ENCODE results near the gene NT5C1A.

The NT5C1A gene

DNA sequence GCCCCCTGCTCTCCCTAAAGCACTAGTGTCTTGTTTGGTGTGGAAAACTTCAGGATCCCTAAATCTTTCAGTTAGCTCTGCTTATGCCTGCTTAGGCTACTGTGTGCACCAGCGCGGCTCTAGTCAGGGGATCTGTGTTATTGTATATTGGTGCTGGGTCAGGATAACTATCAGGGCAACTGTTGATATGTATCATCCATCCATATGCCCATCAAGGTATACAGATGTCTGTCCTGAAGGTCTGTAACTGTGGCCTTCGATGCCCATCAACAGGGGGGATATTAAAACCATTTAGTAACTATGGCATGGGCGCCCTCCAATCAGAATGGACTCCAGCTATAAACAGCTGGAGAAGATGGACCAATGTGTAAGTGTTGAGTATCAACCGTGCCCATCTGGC lies 12.4 kb downstream of the NT5C1A start:
- no peak overlapping the region for H3K4me3 ChIP-seq (ENCODE audit: low read length)
- no peak for TF ChIP-seq ZNF274 (IDR thresholded peaks at IDR 0.05; ENCODE audit: low read depth, low read length)

DNA sequence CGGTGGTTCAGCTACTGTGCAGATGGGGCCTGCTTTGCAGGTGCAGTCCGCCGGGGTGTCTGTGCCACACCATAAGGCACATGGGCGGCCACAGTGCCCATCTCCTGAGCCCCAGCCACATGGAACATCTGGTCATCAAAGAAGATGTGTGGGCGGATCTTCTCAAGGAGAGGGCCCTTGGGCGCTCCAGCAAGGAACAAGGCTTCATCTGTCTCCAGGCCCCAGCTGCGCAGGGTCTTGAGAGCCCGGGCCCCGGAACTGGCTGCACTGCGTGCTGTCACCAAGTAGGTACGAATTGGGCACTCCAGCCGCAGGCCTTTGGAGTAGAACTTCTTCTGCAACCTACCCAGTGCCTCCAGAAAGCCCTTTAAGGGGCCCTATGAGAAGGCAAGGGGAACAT lies 12.8 kb downstream of the NT5C1A start:
- no peak overlapping the region for H3K4me3 ChIP-seq (ENCODE audit: low read length)
- no peak for TF ChIP-seq ZNF274 (IDR thresholded peaks at IDR 0.05; ENCODE audit: low read depth, low read length)

DNA sequence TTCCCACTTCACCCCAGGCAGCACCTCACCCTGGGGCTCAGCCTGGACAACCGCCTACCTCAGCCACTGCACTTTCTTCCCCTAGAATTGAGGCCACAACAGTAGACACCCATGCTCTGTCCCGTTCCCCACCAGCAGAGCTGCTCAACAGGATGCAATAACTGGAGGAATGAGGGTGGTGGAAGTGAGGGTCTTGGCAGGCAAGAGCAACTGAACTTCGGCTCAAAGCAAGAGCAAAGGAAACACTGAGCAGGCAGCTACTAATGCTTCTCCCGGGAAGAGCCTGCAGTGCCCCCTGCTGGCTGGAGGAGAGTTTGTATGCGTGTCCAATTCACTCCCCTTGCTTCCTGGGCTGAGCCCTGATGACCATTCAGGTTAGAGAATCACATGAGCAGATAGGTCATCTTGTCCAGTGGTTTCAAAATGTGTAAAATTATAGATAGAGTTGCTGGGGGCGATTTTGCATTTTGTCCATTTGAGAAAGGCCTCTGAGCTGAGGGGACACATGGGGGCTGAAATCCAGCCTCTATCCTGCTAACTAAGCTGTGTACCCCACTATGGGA lies 13.9 kb downstream of the NT5C1A start:
- TF ChIP-seq ZNF274 (IDR thresholded peaks at IDR 0.05; ENCODE audit: low read depth, low read length): no peak
- no peak overlapping the region for H3K4me3 ChIP-seq (ENCODE audit: low read length)

DNA sequence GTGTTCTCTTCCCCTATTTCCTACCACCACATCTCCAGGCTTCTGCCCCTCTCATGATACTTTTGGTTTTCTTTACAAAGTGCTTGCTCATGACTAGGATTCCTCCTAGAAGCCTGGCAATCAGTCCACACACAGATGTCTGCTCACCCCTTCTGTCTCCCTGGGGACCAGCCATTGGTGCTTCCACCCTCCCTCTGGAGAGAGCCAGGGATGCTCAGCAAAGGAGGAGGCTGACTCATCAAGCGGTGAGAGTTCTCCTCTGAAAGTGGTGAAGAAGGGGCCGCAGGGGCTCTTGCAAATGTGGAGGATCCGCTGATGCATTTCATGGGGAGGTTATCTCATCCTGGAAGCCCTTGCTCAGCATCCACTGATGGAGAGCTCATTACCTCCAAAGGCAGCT lies 14.5 kb downstream of the NT5C1A start:
- H3K4me3 ChIP-seq (ENCODE audit: low read length): no peak overlapping the region
- no peak for TF ChIP-seq ZNF274 (IDR thresholded peaks at IDR 0.05; ENCODE audit: low read depth, low read length)

DNA sequence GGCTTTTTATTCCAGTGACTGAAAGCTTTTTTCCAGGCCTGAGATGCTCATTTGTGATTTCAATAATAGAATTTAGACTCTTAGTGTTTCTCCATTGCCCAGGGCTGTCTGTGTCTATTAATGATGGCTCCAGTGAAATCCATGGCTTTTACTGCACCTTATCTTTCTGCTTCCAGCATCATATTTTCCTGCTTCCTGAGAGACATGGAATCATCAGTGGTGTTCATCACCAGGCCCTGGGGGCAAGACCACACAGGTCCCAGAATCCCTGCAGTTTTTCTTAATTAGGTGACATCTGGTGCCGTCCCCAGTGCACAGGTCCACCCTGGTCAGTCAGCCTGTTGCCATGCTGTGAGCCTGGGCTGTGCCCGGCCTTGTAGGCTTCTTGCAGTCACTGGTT lies 15.5 kb downstream of the NT5C1A start:
- H3K4me3 ChIP-seq (ENCODE audit: low read length): no peak overlapping the region
- no peak for TF ChIP-seq ZNF274 (IDR thresholded peaks at IDR 0.05; ENCODE audit: low read depth, low read length)

DNA sequence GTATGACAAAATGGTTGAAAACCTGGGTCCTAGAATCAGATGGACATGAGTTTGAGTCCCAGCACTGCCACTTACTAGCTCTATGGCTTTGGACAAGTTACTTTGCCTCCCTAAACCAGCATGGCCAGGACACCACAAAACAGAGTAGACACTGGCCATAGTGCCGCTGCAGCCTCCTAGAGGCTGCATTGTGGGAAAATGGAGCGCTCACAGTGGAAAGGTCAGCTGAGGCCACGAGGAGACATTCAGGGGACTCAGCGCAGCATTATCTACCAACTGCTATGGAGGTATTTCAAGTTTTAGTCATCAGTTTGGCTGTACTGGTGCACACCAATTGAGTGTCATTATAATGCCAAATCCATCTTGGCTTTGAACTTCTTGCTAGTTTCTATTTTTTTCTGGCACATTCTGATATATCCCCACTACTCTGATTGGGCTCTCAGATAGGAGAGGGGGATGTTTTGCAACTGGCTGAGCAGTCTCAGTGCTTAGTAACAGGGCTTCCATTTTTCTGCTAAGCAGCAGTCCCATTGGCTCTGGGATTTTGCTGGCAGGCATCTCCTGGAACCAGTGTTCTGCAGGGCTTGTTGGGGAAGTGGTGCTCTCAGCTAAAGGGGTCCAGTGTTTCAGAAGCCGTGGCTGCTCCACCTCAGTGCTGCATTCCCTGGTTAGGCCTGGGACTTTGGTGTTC lies 16.2 kb downstream of the NT5C1A start:
- H3K4me3 ChIP-seq (ENCODE audit: low read length): no peak overlapping the region

DNA sequence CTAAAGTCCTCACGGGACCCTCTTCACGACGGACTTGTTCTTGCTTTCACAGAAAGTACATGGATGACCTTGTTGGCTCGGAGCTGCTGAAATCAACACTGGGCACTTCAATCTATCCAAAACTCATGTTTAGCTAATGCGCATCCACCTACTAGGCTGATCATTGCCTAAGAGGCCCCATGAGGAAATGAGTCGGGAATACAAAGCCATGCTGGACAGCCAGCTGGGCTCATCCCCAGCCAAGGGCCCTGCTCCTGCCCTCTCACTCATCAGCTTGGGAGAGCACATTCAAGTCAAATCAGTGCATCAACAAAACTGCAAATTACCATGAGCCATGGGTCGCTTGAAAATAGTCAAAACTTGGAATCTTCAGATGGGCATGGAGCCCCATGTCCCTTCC lies 17.6 kb downstream of the NT5C1A start:
- TF ChIP-seq ZNF274 (IDR thresholded peaks at IDR 0.05; ENCODE audit: low read depth, low read length): no peak
- no peak overlapping the region for H3K4me3 ChIP-seq (ENCODE audit: low read length)

More for the DNA sequence above, 16.2 kb downstream of the NT5C1A start:
- no peak for TF ChIP-seq ZNF274 (IDR thresholded peaks at IDR 0.05; ENCODE audit: low read depth, low read length)

DNA sequence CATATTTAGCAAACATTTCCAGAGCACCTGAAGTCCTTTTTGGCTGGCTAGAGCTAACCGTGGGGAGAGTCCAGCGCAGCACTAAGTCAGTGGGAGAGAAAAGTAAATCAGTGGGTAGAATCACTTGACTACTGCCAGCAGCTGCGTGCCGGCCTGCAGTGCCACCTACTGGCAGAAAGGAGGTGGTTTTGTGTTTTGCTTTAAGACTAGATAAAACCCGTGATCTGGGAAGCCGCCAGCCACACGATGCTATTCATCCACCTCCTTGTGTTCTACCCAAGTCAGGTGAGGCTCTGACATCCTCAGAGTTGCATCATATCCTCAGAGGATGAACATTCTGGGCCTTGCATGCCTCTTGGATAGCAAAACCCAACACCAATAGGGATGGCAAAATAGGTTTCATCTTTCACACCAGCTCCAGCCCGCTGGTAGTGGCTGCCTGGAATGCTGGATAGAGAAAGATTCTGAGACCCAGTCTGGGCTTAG lies 18.3 kb downstream of the NT5C1A start:
- H3K4me3 ChIP-seq (ENCODE audit: low read length): no peak overlapping the region
- TF ChIP-seq ZNF274 (IDR thresholded peaks at IDR 0.05; ENCODE audit: low read depth, low read length): no peak

DNA sequence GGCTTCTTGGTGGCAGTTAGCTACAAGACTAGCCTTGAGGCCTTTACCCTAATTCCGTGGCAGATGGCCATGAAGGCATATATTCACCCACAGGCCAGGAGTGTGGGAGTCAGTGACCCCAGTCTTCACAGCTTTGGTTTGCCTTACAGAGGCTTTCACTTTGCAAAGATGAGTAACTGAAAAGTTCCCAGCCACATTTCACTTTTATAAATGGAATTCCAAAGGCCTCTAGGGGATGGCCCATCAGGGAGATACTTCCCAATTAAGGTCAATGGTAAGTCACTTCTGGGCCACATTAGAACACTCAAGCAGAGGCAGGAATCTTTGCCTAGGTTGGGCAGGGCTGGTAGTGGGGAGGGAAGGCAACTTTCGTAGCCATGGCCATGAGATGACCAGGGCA lies 19.4 kb downstream of the NT5C1A start:
- TF ChIP-seq ZNF274 (IDR thresholded peaks at IDR 0.05; ENCODE audit: low read depth, low read length): no peak
- H3K4me3 ChIP-seq (ENCODE audit: low read length): no peak overlapping the region

DNA sequence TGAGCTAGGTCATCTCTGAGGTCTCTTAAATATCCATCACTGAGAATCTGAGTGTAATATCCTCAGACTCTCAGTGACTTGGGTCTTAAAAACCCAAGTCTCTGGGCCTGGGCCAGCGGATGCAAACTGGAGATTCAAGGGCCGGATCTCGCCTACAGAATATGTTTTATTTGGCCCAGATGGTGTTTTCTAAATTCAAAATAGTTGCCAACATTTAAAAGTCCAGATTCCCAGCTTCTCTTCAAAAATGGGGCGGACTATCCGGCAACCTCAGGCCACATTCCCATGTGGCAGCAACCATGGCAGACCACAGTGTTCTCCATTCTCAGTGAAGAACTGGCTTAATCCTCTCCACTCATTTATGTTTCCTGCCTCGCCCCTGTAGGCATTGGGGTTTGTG lies 19.8 kb downstream of the NT5C1A start:
- no peak for TF ChIP-seq ZNF274 (IDR thresholded peaks at IDR 0.05; ENCODE audit: low read depth, low read length)
- no peak overlapping the region for H3K4me3 ChIP-seq (ENCODE audit: low read length)

DNA sequence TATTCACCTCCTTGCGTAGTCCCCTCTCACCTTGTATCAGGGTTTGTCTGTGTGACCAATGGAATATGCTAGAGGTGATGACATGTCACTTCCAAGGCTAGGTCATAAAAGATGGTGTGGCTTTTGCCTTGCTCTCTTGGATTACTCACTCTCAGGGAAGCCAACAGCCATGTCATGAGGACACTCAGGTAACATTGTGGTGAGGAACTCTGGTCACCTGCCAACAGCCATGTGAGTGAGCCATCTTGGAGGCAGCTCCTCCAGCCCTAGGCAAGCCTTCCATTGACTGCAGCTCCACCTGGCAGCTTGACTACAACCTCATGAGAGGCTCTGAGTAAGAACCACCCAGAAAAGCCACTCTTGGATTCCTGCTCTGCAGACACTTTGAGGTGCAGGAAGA lies 21.5 kb downstream of the NT5C1A start:
- TF ChIP-seq ZNF274 (IDR thresholded peaks at IDR 0.05; ENCODE audit: low read depth, low read length): no peak
- no peak overlapping the region for H3K4me3 ChIP-seq (ENCODE audit: low read length)

DNA sequence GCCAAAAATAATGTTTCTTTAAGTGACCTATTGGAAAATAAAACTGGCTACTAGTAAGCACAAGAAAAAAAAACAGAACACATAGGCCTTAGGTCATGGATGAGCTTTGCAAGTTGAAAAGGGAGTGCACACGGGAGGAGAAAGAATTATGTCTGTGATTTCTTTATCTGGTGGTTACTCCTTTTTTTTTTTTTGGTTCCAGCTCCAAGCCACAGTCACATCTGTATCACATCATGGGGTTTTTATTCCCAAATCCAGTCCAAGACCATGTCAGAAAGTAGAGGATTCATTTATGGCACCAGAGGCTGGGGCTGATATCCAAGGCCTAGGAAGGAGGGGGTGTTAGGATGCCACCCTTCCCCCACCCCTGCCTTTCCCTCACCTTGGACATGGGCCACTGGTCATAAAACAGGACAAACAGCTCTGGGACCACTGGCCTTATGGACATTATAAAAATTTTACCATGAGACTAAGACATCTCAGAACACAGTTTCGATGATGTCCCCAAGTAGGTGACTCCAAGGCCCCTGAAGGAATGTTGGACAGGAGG lies 22.2 kb downstream of the NT5C1A start:
- TF ChIP-seq ZNF274 (IDR thresholded peaks at IDR 0.05; ENCODE audit: low read depth, low read length): no peak
- no peak overlapping the region for H3K4me3 ChIP-seq (ENCODE audit: low read length)

DNA sequence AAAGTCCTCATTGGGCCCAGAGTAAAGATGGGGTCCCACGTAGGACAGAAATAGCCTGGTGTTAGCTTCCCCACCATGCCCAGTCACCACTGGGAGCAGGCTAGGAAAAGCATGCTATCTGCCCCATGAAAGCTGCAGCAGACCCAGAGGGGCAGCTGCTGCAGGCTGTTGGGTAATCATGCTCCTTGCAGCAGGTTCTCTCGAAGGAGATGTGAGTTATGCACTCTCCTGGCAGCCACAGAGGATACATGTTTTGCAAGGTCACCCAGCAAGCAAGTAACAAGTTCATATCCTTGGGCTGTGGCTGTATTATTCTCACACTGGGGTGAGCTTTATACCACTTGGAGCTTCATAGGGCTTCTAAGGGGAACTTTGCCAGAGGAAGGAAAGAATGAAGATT lies 23.4 kb downstream of the NT5C1A start:
- TF ChIP-seq ZNF274 (IDR thresholded peaks at IDR 0.05; ENCODE audit: low read depth, low read length): no peak
- no peak overlapping the region for H3K4me3 ChIP-seq (ENCODE audit: low read length)

DNA sequence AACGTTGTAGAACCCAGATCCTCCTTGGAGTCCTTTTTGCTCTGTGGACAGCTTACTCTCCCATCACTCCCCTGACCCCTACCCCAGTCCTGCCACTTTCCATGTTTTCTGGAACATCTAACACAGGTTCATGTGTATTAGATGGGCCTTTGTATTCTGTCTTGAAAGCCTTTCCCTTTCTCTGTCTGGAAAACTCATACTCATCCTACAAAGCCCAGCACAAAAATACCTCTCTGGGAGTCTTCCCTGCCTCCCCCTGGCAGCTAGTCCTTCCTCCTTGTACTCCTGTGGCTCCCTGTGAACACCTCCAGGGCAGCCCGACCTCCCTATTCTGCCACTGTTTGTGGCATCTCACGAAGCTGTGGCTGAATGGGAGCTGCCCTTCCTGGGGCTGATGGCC lies 24.7 kb downstream of the NT5C1A start:
- no peak for TF ChIP-seq ZNF274 (IDR thresholded peaks at IDR 0.05; ENCODE audit: low read depth, low read length)
- no peak overlapping the region for H3K4me3 ChIP-seq (ENCODE audit: low read length)
